ENCODE results near the gene PHRF1.

PHRF1 gene

DNA sequence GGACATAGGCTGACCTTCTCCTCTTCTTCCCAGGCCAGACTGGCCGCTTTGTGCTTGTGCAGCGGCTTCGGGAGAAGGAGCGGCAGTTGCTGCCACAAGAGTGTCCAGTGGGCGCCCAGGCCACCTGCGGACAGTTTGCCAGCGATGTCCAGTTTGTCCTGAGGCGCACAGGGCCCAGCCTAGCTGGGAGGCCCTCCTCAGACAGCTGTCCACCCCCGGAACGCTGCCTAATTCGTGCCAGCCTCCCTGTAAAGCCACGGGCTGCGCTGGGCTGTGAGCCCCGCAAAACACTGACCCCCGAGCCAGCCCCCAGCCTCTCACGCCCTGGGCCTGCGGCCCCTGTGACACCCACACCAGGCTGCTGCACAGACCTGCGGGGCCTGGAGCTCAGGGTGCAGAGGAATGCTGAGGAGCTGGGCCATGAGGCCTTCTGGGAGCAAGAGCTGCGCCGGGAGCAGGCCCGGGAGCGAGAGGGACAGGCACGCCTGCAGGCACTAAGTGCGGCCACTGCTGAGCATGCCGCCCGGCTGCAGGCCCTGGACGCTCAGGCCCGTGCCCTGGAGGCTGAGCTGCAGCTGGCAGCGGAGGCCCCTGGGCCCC is 14.1 kb upstream of the PHRF1 start:
- TF ChIP-seq, protein P1, sequence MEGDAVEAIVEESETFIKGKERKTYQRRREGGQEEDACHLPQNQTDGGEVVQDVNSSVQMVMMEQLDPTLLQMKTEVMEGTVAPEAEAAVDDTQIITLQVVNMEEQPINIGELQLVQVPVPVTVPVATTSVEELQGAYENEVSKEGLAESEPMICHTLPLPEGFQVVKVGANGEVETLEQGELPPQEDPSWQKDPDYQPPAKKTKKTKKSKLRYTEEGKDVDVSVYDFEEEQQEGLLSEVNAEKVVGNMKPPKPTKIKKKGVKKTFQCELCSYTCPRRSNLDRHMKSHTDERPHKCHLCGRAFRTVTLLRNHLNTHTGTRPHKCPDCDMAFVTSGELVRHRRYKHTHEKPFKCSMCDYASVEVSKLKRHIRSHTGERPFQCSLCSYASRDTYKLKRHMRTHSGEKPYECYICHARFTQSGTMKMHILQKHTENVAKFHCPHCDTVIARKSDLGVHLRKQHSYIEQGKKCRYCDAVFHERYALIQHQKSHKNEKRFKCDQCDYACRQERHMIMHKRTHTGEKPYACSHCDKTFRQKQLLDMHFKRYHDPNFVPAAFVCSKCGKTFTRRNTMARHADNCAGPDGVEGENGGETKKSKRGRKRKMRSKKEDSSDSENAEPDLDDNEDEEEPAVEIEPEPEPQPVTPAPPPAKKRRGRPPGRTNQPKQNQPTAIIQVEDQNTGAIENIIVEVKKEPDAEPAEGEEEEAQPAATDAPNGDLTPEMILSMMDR (IDR thresholded peaks at IDR 0.05; ENCODE audit: low read depth, low read length), result no peak

DNA sequence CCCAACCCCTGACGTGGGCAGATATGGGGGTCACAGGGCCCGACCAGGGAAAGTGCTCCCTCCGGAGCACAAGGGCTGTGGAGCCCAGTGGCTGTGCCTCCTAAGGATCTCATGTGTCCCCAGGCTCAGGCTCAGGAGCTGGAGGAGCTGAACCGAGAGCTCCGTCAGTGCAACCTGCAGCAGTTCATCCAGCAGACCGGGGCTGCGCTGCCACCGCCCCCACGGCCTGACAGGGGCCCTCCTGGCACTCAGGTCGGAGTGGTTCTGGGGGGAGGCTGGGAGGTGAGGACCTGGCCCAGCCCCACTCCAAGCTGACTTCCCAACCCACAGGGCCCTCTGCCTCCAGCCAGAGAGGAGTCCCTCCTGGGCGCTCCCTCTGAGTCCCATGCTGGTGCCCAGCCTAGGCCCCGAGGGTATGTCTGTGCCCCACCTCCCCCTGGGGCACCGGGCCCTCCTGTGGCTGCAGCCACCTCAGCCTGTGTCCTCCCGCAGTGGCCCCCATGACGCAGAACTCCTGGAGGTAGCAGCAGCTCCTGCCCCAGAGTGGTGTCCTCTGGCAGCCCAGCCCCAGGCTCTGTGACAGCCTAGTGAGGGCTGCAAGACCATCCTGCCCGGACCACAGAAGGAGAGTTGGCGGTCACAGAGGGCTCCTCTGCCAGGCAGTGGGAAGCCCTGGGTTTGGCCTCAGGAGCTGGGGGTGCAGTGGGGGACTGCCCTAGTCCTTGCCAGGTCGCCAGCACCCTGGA is 13.0 kb upstream of the PHRF1 start:
- TF ChIP-seq, protein P1 (IDR thresholded peaks at IDR 0.05; ENCODE audit: low read depth, low read length), result no peak
- DNase-seq (ENCODE audit: extremely low read depth, low read depth), result no peak

More for the DNA sequence above, 14.1 kb upstream of the PHRF1 start:
- DNase-seq (ENCODE audit: extremely low read depth, low read depth), result no peak

DNA sequence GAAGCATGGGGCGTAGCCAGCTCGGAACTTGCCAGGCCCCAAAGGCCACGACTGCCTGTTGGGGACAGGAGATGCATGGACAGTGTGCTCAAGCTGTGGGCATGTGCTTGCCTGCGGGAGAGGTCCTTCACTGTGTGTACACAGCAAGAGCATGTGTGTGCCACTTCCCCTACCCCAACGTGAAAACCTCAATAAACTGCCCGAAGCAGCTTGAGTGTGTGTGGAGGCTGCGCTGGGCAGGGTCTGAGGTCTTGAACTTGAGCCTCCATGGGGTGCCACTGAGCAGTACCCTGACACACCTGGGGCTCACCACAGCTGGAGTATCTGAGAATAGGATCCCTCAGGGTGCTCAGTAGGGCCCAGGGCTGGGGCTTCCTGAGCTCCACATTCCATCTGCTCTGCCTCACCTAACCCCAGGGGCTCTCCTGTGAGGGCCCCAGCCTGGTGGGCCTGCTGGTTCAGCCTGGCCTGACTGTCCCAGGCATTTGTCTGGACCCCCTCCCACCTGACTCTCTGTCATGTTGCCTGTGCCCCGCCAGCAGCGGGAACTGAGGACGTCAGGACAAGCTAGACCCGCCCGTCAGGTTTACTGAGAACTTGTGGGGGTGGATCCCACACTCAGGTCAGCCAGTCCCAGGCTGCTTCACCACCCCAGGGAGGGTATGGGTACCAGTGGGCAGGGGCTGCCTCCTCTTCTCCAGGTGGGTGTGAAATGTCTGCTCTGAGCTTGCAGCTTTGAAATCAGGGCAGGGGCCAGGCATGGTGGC is 12.3 kb upstream of the PHRF1 start:
- no peak for DNase-seq (ENCODE audit: extremely low read depth, low read depth)
- TF ChIP-seq, protein P1 (IDR thresholded peaks at IDR 0.05; ENCODE audit: low read depth, low read length), result no peak

DNA sequence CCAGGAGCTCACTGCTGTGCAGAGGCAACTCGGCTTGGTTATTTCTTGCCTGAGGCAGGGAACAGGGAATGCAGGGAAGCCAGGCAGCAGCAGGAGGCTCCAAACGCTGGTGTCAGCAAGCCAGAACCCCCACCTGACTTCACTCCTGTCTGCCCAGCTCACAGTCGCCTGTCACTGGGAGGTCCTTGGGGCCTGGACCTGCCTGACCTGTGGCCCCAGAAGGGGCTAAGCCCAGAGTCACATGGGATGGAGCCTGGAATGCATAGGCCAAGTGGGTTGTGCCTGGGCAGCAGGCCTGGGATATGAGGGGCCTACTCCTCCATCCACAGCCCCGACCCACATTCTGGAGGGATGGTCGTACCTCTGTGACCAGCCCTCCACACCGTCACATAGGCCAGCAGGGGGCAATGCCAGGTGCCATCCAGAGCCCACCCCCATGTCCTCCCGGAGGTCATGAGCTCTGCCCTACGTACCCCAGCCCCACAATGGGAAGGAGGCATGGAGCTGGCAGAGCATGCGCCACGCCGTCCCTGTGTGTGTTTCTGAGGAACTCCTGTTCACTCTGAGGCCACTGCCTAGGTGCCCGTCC is 10.3 kb upstream of the PHRF1 start:
- DNase-seq (ENCODE audit: extremely low read depth, low read depth), result no peak
- TF ChIP-seq, protein P1 (IDR thresholded peaks at IDR 0.05; ENCODE audit: low read depth, low read length), result no peak

DNA sequence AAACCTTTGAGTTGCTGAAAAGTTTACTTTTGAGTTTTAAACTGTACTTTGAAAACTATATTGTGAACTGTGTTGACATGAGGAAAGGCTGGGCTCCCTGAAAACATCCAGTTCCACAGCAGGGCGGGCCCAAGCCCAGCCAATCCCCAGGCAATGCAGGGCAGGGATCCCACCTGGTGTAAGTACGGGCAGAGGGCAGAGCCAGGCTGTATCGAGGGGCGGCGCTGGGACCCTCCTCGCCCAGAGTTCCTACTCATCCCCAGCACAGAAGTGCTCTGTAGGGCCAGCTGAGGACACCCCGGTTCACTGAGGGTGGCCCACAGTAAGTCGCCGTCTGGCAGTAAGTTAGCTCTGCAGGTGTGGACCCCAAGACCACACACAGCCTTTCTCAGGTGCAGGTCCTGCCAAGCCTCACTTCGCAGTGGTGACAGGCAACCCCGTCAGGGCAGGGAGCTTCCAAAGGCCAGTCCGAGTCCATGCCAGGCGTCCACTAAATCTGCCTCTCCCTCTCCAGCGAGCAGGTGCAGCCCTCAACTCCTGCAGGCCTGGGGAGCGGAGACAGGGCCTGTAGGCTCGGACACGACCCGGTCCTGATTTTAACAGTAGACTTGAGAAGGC is 9.2 kb upstream of the PHRF1 start:
- TF ChIP-seq, protein P1 (IDR thresholded peaks at IDR 0.05; ENCODE audit: low read depth, low read length), result no peak
- DNase-seq (ENCODE audit: extremely low read depth, low read depth), result no peak

DNA sequence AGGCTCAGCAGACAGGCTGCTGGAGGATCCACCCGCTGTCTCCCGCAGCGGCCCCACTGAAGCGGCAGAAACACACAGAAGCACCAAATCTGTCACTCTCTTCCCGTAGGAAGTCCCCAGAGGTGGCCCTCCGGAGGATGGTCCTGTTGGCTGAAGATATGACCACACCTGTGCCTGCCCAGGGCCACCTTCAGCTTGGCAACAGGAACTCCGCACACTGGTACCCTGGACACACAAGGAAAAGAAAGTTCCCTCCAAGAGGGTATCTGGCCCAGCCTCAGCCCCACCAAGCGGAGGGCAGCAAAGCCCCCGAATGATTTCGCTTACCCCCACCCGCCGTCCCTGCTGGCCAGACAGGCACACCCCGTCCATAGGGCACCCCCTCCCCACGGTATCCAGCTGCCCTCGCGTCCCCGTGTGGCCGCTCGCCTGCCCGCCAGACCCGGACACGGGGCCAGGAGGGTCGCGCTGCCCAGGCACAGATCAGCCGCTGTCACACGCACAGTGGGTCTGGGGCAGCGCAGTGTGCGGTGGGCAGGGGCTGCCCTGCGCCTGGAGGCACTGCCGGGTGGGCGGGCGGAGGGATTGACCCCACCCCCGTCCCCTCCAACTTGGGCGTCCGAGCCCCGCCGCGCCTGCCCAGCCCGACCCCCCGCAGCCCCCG is 8.5 kb upstream of the PHRF1 start:
- DNase-seq (ENCODE audit: extremely low read depth, low read depth), result no peak
- TF ChIP-seq, protein P1 (IDR thresholded peaks at IDR 0.05; ENCODE audit: low read depth, low read length), result no peak
